ENCODE data around the gene DLL3. TPM values are rescaled to one million over a fixed set of nuclear protein-coding genes. Genes with fewer than 3 reads are reported as not detected.

The DLL3 gene
- total RNA-seq, 1 donor from 2014 or later: 0.62 TPM

GRCh38 chr19:39554701-39555311, 56.1 kb downstream of the DLL3 start:
- H3K36me3 Mint-ChIP-seq (ENCODE audit: unreplicated experiment): no peaks in the 10 kb centered on the region
- peaks cover 16% of the 10 kb centered on the region for H3K4me1 Mint-ChIP-seq (ENCODE audit: unreplicated experiment)
- no peak overlapping the region for H3K4me3 Mint-ChIP-seq (ENCODE audit: unreplicated experiment)
- H3K9me3 Mint-ChIP-seq (ENCODE audit: unreplicated experiment): no peaks in the 10 kb centered on the region
- H3K27ac Mint-ChIP-seq (ENCODE audit: unreplicated experiment): no peak overlapping the region
- DNase-seq (ENCODE audit: extremely low spot score, unreplicated experiment): no peak
- H3K27me3 Mint-ChIP-seq (ENCODE audit: unreplicated experiment): peaks cover 20% of the 10 kb centered on the region
- no peak for TF ChIP-seq CTCF (IDR thresholded peaks at IDR 0.05)

GRCh38 chr19:39555883-39556282, 57.1 kb downstream of the DLL3 start:
- Mint-ChIP-seq H3K27me3 (ENCODE audit: unreplicated experiment) (peaks cover 26% of the 10 kb centered on the region), H3K36me3 (ENCODE audit: unreplicated experiment) (no peaks in the 10 kb centered on the region), H3K9me3 (ENCODE audit: unreplicated experiment) (no peaks in the 10 kb centered on the region), H3K4me1 (ENCODE audit: unreplicated experiment) (peaks cover 16% of the 10 kb centered on the region), H3K27ac (ENCODE audit: unreplicated experiment) (no peak overlapping the region), H3K4me3 (ENCODE audit: unreplicated experiment) (no peak overlapping the region)
- no peak for TF ChIP-seq CTCF (IDR thresholded peaks at IDR 0.05)
- DNase-seq (ENCODE audit: extremely low spot score, unreplicated experiment): no peak

Other genes starting within 250 kb of the DLL3 start
- not detected in 2 replicates for gene IFNL2, start 230.6 kb upstream of the DLL3 start, total RNA-seq
- gene IFNL1, start 202.5 kb upstream of the DLL3 start, total RNA-seq: not detected in 2 replicates
- gene LRFN1, start 178.1 kb upstream of the DLL3 start, total RNA-seq: 0.31 and 0.35 TPM in 2 replicates
- not detected in 2 replicates for gene GMFG, start 162.9 kb upstream of the DLL3 start, total RNA-seq
- 100 and 101 TPM in 2 replicates for gene SAMD4B, start 156.5 kb upstream of the DLL3 start, total RNA-seq
- gene PAF1, start 107.8 kb upstream of the DLL3 start, total RNA-seq: 45.6 and 45.9 TPM in 2 replicates
- gene MED29, start 107.6 kb upstream of the DLL3 start, total RNA-seq: 37.1 and 38.7 TPM in 2 replicates
- 81.5 and 105 TPM in 2 replicates for gene ZFP36, start 92.1 kb upstream of the DLL3 start, total RNA-seq
- gene PLEKHG2, start 86.3 kb upstream of the DLL3 start, total RNA-seq: 131 and 150 TPM in 2 replicates
- 1,827 and 1,860 TPM in 2 replicates for gene RPS16, start 63.0 kb upstream of the DLL3 start, total RNA-seq
- gene SUPT5H, start 53.4 kb upstream of the DLL3 start, total RNA-seq: 130 and 132 TPM in 2 replicates
- gene TIMM50, start 18.1 kb upstream of the DLL3 start, total RNA-seq: 55.9 and 56.0 TPM in 2 replicates
- not detected in 2 replicates for gene SELENOV, start 16.2 kb downstream of the DLL3 start, total RNA-seq
- gene EID2B, start 33.9 kb downstream of the DLL3 start, total RNA-seq: 3.6 and 4.0 TPM in 2 replicates
- 16.6 and 18.1 TPM in 2 replicates for gene EID2, start 41.2 kb downstream of the DLL3 start, total RNA-seq
- gene LGALS13, start 103.6 kb downstream of the DLL3 start, total RNA-seq: not detected in 2 replicates
- not detected in 2 replicates for gene LGALS16, start 157.0 kb downstream of the DLL3 start, total RNA-seq
- gene LGALS14, start 205.5 kb downstream of the DLL3 start, total RNA-seq: not detected in 2 replicates
- gene CLC, start 239.1 kb downstream of the DLL3 start, total RNA-seq: not detected in 2 replicates

All from osteocyte (in vitro differentiated cells).